GM18868 (cell line): ENCODE results near the gene RASSF4.

Experiments used
- ATAC-seq: cut with Tn5 transposase; IDR thresholded peaks from one replicate; pipeline ENCODE4 v1.9.1; 2021; ENCODE audit warnings: mild to moderate bottlenecking, moderate library complexity; ENCODE audit not compliant: unreplicated experiment

The RASSF4 gene

DNA sequence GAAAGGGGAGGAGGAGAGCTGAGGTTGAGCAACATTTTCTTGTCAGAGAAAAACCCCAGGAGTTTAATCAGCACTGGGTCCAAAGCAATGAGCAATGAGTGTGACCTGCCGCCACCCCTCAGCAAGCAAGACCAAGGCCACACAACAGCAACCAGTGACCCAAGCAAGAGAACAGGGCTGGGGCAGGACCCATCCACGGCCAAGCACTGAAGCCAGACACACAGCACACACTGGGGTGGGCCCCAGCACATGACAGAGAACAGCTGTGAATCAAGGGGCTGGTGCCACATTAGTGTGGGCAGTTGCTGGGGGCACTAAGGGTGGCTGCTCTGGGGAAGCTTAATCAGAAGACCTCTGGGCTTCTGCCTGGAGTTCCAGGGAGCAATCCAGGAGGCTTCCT is 32.2 kb upstream of the RASSF4 start:
- no peak for ATAC-seq

GRCh38 chr10:44928462-44928861 is 31.1 kb upstream of the RASSF4 start:
- no peak for ATAC-seq

DNA sequence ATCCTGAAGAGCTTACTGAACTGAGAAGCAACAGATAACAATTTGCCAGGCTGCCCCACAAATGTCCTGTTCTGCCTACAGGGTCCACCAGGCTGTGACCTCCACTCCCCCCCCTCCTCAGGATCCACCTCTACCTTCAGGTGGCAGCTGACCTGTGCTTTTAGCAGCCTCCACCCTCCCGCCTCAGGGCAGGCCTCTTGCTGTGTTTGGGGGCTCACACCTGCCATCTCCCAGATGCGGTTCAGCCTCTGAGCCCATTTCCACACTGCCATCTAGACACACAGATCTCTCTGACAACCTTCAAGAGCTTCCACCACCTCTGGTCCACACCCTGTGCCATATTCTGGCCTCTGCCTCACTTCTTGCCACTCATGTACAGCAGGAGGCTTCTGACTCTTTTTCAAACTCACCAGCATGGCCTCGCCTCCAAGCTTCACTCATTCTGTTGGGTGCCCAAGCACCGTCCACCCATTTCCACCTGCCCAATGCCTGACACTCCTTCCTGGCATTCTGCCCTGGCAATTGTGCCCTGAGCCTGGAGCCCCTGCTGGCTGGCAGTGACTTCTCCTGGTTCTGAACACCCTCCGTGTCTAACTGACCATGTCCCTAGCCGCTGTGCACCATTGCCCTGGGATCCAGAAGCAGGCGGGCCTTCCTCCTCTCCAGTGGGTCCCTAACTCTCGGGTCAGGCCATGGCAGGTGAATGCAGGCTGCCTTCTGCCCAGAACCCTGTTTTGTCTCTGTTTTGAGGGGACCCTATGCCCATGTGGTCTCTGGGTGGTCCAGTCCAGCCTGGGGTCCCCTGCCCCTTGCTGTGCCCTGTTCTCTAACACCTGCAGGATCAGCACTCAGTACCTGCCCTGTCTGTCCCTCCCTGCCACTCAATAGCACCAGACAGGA is 30.0 kb upstream of the RASSF4 start:
- ATAC-seq, result no peak

DNA sequence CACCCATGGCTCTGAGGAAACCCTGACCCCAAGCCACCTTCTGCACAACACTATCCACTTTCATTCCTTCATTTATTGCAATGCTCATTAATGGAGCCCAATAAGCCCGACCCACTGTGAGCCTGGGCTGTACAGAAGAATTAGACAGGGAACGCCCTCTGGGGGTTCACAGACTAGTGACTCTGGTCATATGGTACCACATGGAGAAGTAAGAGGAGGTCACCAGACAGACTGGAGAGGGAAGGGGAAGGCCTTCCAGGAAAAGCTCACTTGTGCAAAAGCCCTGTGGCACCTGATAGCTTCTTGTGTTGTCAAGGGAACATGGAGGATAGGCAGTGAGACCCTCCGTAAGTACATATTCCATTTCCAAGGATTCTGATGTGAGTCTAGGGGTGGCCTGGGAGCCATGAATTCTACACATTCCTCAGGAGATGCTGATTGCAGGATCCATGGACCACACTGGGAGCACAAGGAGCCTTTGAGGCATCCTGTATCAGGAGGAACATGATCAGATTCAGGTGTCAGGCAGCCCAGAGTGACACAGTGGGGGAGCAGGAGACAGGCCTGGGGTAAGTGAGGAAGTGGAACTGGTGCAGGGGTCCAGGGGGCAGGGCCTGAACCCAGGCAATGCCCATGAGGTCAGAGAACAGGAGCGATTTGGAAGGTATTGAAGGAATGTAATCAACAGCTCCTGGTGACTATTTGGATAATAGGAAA is 28.5 kb upstream of the RASSF4 start:
- ATAC-seq, result no peak

DNA sequence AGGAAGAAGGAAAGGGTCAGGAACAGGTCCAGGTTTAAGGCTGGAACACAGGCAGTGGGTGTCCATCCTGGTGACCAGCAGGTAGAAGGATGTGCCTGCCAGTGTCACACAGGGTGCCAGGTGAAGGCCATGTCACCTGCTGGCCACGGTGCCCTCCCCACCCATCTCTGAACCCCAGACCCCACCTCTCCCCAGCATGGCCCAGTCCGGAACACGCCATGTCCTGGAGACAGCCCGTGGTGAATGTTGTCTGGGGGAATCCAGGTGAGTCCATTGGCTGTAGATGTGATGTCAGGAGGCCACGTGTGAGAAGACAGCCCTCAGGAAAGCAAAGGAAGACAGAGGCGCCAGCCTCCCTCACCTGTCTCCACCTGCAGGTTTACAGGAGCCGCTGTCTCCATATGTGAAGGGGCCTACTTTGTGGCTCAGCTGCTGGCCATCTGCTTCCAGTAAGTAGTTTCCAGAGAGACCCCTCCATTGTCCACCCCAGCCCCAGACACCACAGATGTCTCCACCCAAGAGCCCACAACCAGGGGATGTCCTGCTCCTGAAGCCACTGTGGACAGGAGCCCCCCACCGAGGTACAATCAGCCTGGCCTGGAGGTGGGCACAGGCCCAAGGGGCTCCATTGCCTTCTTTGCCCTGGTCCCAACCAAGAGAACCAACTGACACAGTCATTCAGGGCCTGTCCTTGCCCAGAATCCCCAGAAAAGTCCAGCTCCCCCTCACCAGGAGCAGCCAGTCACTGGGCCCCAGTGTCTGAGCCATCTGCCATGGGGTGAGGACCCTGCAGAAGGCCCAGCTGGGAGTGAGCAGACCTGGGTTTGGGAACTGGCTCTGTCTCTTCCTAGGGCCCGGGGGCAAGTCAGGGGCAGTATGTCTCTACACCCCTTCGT is 27.7 kb upstream of the RASSF4 start:
- ATAC-seq, result no peak

DNA sequence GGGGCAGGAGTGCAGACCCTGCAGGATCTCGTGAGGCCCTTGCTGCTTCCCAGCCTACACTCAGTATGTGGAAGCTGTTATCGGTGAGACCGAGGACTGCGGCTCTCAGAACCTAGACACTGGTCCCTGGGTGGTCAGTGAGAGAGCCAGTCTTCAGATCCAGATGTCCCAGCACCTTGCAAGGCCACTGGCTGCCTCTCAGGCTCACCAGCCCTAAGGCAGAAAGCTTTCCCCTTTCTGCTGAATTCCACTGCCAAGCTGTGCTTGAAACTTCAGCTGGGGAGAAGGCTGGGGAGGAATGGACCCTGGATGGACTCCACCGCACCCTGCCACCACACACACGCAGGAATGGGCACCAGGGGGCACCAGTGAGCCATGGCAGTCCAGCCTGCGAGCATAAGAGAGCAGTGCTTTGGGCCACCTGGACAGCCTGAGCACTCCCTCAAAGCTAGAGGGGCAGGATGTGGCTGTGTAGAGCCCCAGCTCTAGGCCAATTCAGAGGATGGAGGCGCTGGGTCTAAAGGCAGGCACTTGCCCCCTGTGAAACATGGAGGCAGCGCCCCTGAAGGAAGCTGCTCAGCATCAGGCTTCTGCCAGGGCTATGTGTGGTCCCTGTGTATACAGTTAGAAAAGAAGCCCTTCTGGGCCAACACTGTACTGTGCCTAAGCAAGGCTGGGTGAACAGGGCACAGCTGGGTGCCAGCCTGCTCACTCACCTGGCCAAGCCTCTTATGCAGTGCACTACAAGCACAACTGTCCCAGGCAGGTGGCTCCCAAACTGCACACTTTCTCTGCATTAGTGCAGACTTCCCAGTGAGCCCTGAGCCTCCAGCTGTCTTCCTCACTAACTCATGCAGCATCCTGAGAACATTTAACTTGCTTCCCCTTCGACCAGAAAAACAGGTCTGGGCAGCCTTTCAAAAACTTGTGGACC is 26.8 kb upstream of the RASSF4 start:
- peak; percentile 96 for ATAC-seq

DNA sequence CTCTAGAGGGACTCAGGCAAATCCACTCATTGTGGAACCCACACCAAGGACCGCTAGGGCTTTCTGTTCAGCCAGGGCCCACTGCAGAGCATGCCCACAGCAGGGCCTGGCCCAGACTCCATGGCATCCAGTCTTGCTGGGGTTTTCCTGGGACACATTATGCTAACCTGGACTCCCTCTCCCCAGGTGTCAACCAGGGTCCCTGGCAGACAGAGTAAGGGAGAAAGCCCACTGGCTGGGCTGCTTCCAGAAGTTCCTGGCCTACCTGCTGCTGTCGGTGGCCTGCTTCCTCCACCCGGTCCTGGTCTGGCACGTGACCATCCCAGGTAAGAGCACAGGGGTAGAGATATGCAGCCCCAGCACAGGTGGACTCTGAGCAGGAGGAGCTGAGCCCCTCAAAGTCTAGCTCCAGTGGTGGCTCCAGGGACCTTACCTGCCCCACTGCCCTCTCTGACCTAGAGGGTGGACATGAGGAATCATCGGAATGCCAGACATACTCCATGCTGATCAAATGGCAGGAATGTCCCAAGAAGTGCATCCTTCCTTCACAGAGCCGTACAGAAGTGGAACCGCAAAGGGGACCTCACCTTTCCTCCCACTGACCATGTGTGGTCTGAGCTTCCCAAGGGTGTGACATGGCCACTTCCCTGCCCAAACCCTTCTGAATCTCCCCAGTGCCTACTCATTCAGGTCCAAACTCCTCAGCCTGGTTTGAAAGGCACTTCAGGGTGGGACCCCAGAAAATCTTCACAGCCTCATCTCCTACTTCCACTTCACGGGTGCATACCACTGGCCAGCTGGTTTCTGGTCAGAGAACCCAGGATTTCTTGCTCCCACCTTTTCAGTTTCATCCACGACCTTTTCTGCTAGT is 25.9 kb upstream of the RASSF4 start:
- no peak for ATAC-seq

- no peak for ATAC-seq
These were observed 25.0 kb upstream of the RASSF4 start for GRCh38 chr10:44934416-44935200.

DNA sequence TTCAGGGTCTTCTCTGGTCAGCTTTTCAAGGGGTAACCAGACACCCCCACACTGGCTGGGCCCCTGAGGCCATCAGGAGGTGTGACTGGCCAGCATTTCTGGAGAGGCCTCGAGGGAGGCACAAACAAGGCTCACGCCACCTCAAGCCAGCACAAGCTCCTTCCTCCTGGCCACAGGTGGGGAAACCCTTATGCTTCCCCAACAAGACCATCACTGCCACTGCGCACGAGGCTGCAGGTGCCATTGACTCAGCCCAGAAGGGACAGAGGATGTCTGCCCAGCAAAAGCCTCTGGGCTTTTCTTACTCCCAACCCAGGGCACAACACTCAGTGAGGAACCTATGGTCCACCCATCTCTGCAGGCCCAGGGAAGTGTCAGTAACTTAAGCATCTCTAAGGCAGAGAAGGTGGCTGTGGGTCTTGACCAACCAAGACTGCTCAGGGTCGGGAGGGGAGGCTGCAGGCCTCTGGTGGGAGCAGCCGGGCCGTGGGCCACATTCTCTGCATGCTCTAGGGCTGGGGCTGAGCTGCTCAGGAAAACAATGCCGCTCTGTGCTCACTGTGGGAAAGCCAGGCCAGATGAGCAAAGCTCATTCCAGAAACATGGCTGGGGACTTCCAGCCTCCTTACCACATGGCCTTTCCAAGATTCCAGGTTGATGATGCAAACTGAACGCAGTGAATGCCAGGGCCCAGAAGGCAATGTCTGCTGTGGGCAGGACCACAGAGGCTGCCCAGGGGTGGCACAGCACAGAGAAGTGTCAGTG is 24.2 kb upstream of the RASSF4 start:
- no peak for ATAC-seq

DNA sequence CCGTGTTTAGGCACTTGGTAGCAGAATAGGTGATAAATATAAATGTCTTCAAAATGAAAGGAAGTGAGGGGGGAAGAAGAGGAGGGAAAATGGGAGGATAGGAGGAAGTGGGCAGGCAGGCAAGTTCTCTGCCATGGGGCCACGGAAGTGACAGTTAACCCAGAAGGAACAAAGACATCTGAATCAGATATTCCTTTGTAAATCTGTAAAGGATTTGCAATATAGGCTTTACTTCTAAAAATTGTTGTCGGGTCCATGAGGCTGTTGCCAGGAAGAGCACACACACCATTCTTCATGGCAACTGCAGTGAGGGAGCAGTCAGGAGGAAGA is 23.7 kb upstream of the RASSF4 start:
- no peak for ATAC-seq

- ATAC-seq, result no peak
These were observed 23.2 kb upstream of the RASSF4 start for GRCh38 chr10:44936314-44936975.

DNA sequence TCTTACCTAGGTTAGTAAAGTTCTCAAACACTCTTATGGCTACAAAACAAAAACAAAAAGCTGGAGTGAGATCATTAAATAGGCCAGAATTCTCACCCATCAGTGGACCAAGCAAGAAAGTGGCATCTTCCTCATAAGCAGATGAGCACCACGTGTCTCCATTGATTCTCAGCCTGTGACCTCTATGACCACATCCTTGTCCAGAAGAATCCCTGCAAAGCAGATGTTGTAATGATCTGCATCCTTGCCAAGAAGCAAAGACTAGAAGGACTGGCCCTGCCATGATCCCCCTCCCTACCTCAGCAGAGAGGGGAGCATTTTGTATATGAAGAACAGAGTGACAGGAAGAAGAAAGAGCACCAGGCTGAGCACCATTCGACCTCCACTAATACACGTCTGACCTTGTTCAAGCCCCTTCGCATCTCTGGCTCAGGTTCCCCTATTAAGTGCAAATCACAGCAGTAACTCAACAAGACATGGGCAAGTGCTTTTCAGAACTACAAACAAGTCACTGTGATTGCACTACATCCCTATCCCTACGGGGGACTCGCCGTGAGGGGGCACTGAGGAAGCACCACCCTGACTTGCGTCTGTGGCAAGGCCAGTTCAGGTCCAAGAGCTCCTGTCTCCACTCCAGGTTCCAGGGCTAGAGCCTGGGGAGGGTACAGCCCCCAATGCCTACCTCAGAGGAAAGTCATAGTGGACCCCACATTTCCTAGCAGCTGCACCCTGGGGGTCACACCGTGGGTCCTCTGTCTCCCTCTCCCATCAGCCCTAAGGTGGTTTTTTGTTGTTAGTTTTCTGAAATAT is 22.2 kb upstream of the RASSF4 start:
- ATAC-seq, result no peak

- ATAC-seq, result no peak
These were observed 20.6 kb upstream of the RASSF4 start for GRCh38 chr10:44938956-44939355.

DNA sequence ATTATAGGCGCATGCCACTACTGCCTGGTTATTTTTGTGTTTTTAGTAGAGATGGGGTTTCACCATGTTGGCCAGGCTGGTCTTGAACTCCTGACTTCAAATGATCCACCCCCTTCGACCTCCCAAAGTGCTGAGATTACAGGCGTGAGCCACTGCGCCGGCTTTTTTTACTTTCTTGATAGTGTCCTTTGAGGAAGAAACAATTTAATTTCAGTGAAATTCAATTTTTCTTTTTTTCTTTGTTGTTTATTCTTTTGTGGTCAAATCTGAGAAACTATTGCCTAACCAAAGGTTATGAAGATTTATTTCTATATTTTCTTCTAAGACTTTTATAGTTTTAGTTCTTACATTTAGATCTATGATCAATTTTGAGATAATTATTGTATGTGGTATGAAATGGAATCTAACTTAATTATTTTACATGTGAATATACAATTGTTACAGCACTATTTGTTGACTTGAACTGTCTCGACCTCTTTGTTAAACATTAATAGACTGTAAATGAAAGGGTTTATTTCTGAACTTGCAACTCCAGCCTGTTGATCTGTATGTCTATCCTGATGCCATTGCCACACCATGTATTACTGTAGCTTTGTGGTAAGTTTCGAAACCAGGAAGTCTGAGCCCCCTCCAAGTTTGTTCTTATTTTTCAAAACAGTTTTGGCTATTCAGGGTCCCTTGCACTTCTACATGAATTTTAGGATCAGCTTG is 19.8 kb upstream of the RASSF4 start:
- ATAC-seq, result no peak

GRCh38 chr10:44944354-44944753 is 15.2 kb upstream of the RASSF4 start:
- no peak for ATAC-seq

DNA sequence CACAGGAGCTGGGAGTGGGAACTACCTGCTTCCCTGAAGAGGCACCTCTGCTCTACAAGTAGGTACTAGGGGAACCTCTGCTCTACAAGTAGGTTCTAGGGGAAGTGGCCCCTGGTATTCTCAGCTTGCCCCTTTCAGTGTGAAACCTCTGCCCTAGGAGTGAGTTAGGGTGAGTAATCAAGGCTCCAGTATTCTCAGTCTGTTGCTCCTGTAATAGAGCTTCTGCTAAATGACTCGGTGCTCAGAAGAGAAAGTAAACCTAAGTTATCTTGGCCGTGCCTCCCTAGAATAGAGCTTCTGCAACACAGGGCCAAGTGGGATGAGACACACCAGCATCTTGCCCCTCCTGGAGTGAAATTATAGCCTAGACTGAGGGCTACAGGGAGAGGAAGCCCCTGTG is 13.4 kb upstream of the RASSF4 start:
- peak; percentile 67 for ATAC-seq
